Tibial nerve (tissue), 3 donors: ENCODE results near the gene PELO.

Experiments used
- CTCF ChIP-seq, 5 experiments: fragments of 200-600 bp in 3 of 5; fragments of 450-650 bp in 2 of 5; sonication (generic) in 3 of 5; IDR thresholded peaks; one replicate each; pipeline ENCODE4 v1.5.1; 2016 to 2019; ENCODE audit warnings: antibody characterized with exemption in 5 of 5, mild to moderate bottlenecking in 3 of 5, moderate library complexity in 2 of 5
- POLR2A ChIP-seq, 2 donors: fragments of 450-650 bp; IDR thresholded peaks; one replicate each; pipeline ENCODE4 v1.6.1; 2017; ENCODE audit warnings: antibody characterized with exemption in 2 of 2, mild to moderate bottlenecking in 2 of 2, moderate library complexity in 2 of 2

- no peak for TF ChIP-seq POLR2A (IDR thresholded peaks at IDR 0.05)
- no peak for TF ChIP-seq CTCF (IDR thresholded peaks at IDR 0.05)
Measured at GRCh38 chr5:52808316-52808901, 20.7 kb downstream of the PELO start.
